Ishikawa (cell line): ENCODE measurements around the gene CUEDC2.

Experiments used
- RAD21 ChIP-seq: IDR thresholded peaks from 2 replicates; pipeline ENCODE4 v1.6.1; 2012; ENCODE audit warnings: low read depth
- REST ChIP-seq: IDR thresholded peaks from 2 replicates; pipeline ENCODE4 v1.6.1; 2012; ENCODE audit warnings: low read depth, mild to moderate bottlenecking
- TAF1 ChIP-seq: IDR thresholded peaks from 2 replicates; pipeline ENCODE4 v1.6.1; 2012; ENCODE audit warnings: low read depth, mild to moderate bottlenecking
- TCF12 ChIP-seq: IDR thresholded peaks from 2 replicates; pipeline ENCODE4 v1.6.1; 2012; ENCODE audit warnings: low read depth
- YY1 ChIP-seq: IDR thresholded peaks from 2 replicates; pipeline ENCODE4 v1.6.1; 2012; ENCODE audit warnings: low read depth
- ZBTB7A ChIP-seq: IDR thresholded peaks from 2 replicates; pipeline ENCODE4 v1.6.1; 2012; ENCODE audit warnings: low read depth

- no peak for TF ChIP-seq TCF12
- TF ChIP-seq TAF1: no peak
- TF ChIP-seq YY1: no peak
- no peak for TF ChIP-seq ZBTB7A
- TF ChIP-seq REST: no peak
- TF ChIP-seq RAD21: no peak
Observed at GRCh38 chr10:102379383-102379782, 53.0 kb downstream of the CUEDC2 start.
